Measurements from ENCODE around the gene TMEM147.
A peak's percentile ranks its signal among the peaks of the same experiment; 100 is the strongest.

TMEM147 gene

GRCh38 chr19:35521124-35521743 lies 24.2 kb upstream of the TMEM147 start:
- no peak for DNase-seq

- DNase-seq: no peak
These were observed 22.6 kb upstream of the TMEM147 start for GRCh38 chr19:35522745-35523327.

- no peak for DNase-seq
These were observed 21.1 kb upstream of the TMEM147 start for GRCh38 chr19:35524181-35524837.

GRCh38 chr19:35525873-35526272 lies 19.6 kb upstream of the TMEM147 start:
- no peak for DNase-seq

GRCh38 chr19:35528218-35529038 lies 17.0 kb upstream of the TMEM147 start, which contains the start of gene SBSN:
SBSN (minus strand) TSS chr19:35528311; CDS start chr19:35528281, 30 bp downstream.
- DNase-seq: no peak

GRCh38 chr19:35529241-35530218 lies 15.9 kb upstream of the TMEM147 start:
- no peak for DNase-seq

DNA sequence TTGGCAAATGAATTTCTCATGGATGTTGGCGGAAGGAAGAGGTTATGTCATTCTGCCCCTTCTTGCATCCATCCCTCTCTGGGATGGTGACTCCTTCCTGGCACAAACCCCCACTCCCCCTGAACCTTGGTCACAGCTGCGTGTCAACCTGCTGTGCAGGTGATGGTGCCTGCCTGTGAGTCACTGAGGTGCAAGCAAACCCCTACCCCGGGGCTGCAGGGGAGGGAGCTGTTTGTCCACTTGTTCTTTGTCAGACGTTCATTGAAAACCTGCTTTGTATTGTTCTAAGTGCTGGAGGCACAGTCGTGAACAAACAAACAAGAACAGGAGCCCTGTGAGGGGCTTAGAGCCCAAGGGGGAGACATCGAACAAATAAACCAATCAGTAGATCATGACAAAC lies 14.1 kb upstream of the TMEM147 start:
- DNase-seq: no peak

DNA sequence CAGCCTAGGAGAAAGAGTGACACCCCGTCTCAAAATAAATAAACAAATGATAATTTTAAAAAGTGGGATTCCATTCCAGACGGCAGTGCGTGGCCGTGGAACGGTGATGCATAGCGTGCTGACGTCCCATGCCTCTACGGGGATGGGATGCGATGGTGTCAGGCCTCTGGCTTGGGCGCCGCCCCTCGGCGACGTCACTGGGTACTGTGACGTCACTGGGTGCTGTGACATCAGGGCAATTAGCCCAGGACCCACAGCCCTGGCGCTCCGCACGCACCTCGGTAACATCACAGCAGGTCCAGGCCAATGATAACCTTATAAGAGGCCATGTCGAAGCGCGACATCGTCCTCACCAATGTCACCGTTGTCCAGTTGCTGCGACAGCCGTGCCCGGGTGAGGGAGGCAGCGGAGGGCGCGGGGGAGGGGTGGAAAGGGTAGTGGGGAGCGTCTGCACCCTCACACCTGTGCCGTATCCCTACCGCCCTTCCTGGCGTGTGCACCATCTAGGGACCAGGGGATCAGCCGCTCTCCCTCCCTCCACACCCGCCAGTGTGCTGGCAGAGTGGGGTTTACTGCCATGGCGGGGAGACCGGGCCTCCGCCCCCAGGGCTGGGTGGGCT lies 12.1 kb upstream of the TMEM147 start, which contains the start of gene GAPDHS:
GAPDHS (plus strand) TSS at position 256 of the 621 bp plus-strand sequence; CDS start at position 328, 72 bp downstream.
- DNase-seq: no peak

DNA sequence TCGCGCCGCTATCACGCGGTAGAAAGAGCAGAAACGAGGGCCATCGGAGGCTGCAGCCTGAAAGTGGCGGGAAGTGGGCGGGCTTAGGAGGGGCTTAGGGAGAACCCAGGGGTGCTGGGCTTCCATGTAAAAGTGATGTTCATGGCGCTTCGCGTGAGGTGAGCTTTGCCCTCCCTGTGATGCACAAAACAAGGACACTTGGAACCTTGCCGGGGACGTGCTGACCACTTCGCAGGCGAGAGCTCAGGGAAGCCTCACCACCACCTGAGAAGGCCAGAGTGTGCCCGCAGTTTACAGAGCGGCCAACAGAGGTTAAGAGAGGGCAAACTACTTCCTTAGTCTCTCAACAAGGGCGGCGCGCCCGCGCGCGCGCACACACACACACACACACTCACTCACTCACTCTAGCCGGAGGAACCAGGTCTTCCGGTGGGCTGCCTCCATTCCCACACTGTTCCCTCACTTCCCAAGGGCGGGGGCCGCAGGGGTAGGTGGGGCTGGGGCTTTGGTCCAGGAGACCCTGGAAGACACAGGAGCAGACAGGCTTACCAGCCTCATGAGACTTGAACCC lies 11.5 kb upstream of the TMEM147 start:
- DNase-seq: peak; percentile 44

- DNase-seq: no peak
These were observed 10.5 kb upstream of the TMEM147 start for GRCh38 chr19:35534803-35535480.

DNA sequence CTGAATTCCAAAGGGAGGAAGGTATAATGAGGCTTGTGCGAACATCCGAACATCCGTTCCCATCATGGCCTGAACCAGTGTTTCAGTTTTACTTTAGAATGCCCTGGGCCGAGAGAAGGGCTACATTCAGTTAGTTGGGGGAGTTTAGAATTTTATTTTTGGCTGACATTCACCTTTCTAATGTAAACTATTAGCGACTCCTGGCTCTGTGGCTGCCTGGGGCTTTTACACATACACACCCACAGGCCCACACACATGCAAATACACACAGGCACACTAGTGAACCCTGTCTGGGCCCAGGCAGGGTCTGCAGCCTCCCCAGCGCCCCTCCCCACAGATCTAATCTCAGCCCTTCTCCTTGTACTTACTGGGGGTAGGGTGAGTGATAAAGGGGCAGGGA lies 6.1 kb upstream of the TMEM147 start:
- no peak for DNase-seq

GRCh38 chr19:35539850-35540249 lies 5.6 kb upstream of the TMEM147 start:
- no peak for DNase-seq

DNA sequence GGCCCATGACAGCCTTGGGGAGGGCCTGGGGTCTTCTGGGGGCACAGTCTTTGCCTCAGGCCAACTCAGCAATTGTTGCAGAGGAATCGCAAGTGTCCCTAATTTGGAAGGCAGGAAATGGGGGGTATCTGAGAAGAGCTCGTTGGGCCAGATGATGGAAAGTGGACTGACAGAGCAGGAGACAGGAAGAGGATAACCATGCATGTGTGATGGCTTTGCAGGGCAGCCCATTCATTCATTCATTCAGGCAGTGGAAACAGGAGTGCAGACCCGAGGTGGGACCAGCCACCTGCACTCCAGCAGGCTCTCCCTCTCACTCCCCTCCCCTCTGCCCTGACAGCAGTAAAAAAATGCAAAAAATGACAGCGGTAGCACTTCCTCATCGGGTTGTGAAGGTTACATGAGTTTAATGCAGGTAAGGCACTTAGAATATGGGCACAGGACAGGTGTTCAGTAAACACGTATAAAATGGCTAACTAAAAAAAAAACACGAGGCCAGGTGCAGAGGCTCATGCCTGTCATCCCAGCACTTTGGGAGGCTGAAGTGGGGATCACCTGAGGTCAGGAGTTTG lies 5.0 kb upstream of the TMEM147 start:
- DNase-seq: no peak

GRCh38 chr19:35542209-35542608 lies 3.2 kb upstream of the TMEM147 start:
- no peak for DNase-seq

DNA sequence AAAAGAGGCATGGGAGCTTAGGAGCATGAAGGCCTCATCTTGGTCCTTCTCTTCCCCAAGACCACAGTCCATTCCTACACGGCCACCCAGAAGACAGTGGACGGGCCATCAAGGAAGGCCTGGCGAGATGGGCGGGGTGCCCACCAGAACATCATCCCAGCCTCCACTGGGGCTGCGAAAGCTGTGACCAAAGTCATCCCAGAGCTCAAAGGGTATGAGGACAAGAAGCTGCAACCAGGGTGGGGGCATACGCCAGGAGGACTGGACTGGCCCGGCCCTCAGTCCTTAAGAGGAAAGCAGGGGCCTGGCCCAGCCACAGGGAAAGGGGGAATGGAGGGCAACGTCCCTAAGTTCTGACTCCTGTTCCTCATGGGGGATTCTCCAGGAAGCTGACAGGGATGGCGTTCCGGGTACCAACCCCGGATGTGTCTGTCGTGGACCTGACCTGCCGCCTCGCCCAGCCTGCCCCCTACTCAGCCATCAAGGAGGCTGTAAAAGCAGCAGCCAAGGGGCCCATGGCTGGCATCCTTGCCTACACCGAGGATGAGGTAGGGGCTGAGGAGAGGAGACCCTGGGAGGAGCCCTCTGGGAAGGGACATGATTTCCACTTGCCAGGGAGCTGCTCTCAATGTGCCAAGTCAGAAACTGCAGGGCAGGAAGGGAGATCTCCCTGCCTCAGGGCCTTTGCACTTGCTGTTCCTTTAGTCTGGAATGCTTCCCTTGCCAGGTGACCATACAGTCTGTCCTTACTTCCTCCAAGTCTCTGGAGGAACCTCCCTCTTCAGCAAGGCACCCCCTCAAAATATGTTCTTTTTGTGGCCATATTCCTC lies 1.9 kb upstream of the TMEM147 start:
- no peak for DNase-seq

GRCh38 chr19:35544110-35544802 lies 1.2 kb upstream of the TMEM147 start:
- no peak for DNase-seq

DNA sequence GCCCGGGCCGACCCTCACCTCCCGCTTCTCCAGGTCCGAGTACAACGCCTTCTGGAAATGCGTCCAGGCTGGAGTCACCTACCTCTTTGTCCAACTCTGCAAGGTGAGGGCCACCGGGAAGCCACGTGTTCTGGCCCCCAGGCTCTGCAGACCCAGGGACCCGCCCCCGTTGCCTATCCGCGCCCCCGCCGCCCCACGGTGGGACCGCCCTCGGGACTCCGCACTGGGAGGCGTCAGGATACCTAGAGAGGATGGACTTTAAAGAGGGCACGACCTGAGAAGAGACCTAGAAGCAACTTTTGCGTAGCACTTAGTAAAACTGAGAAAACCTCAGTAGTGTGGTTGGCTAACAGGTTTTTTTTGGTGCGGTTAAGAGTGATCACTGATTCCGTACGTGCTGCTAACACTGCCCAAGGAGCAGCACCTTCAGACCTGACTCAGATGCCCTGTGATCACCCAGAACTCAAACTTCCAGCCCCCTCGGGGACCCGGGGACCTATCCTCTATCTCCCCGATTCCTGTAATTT lies 492 bp downstream of the TMEM147 start:
- DNase-seq: peak; percentile 50

DNA sequence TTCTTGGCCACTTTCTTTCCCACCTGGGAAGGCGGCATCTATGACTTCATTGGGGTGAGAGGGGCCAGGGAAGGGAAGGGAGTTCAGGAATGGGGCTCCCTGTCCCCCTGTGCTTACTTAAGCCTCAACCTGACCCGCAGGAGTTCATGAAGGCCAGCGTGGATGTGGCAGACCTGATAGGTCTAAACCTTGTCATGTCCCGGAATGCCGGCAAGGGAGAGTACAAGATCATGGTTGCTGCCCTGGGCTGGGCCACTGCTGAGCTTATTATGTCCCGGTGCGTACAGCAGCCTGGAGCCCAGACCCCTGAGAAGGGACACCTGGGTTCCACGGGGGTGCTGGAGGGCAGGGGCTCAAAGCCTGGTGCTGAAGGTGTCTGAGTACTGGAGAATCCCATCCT lies 1.1 kb downstream of the TMEM147 start:
- DNase-seq: no peak

Measured in CD4-positive, alpha-beta T cell treated with Interleukin-17A for 4 hours (primary cell).